ENCODE results near the gene SERP1.

Gene SERP1

GRCh38 chr3:150546226-150547044 is at the start of gene SERP1, which contains the start of gene EIF2A:
TSS of gene SERP1 (minus strand) at chr3:150546496. CDS start at chr3:150546135, 361 bp downstream.
TSS of gene EIF2A (plus strand) at chr3:150546787. CDS start at chr3:150546803, 16 bp downstream.
- peak; percentile 96 for DNase-seq (ENCODE audit: low read depth)

- DNase-seq (ENCODE audit: low read depth), result no peak
Observed at GRCh38 chr3:150594150-150594549, 47.9 kb upstream of the SERP1 start.

GRCh38 chr3:150589759-150590158 is 43.5 kb upstream of the SERP1 start:
- no peak for DNase-seq (ENCODE audit: low read depth)

- DNase-seq (ENCODE audit: low read depth), result no peak
Observed at GRCh38 chr3:150588027-150588830, 41.9 kb upstream of the SERP1 start.

- no peak for DNase-seq (ENCODE audit: low read depth)
Observed at GRCh38 chr3:150583028-150583427, 36.7 kb upstream of the SERP1 start.

GRCh38 chr3:150582620-150583019 is 36.3 kb upstream of the SERP1 start:
- no peak for DNase-seq (ENCODE audit: low read depth)

GRCh38 chr3:150581174-150581573 is 34.9 kb upstream of the SERP1 start:
- no peak for DNase-seq (ENCODE audit: low read depth)

GRCh38 chr3:150577855-150578254 is 31.6 kb upstream of the SERP1 start:
- no peak for DNase-seq (ENCODE audit: low read depth)

- DNase-seq (ENCODE audit: low read depth), result no peak
Observed at GRCh38 chr3:150567328-150567727, 21.0 kb upstream of the SERP1 start.

GRCh38 chr3:150564243-150564642 is 17.9 kb upstream of the SERP1 start:
- no peak for DNase-seq (ENCODE audit: low read depth)

GRCh38 chr3:150557725-150558124 is 11.4 kb upstream of the SERP1 start:
- no peak for DNase-seq (ENCODE audit: low read depth)

GRCh38 chr3:150556792-150557191 is 10.5 kb upstream of the SERP1 start:
- no peak for DNase-seq (ENCODE audit: low read depth)

- DNase-seq (ENCODE audit: low read depth), result no peak
Observed at GRCh38 chr3:150555859-150556436, 9.7 kb upstream of the SERP1 start.

GRCh38 chr3:150547045-150547741 is 897 bp upstream of the SERP1 start:
- DNase-seq (ENCODE audit: low read depth), result no peak

GRCh38 chr3:150545419-150546225 is 674 bp downstream of the SERP1 start:
- DNase-seq (ENCODE audit: low read depth), result peak; percentile 12

- DNase-seq (ENCODE audit: low read depth), result no peak
Observed at GRCh38 chr3:150544726-150545125, 1.6 kb downstream of the SERP1 start.

- DNase-seq (ENCODE audit: low read depth), result no peak
Observed at GRCh38 chr3:150544041-150544440, 2.3 kb downstream of the SERP1 start.

- DNase-seq (ENCODE audit: low read depth), result no peak
Observed at GRCh38 chr3:150543531-150543930, 2.8 kb downstream of the SERP1 start.

GRCh38 chr3:150543128-150543527 is 3.2 kb downstream of the SERP1 start:
- no peak for DNase-seq (ENCODE audit: low read depth)

- no peak for DNase-seq (ENCODE audit: low read depth)
Observed at GRCh38 chr3:150540991-150541390, 5.3 kb downstream of the SERP1 start.

- no peak for DNase-seq (ENCODE audit: low read depth)
Observed at GRCh38 chr3:150540297-150540696, 6.0 kb downstream of the SERP1 start.

Data from stimulated activated CD8-positive, alpha-beta memory T cell treated with anti-CD3 and anti-CD28 coated beads, Interleukin-15, amount 100 ng/mL, for 24 hours (primary cell).